ENCODE data around the gene SLX9.

SLX9 gene

GRCh38 chr21:44907966-44908895, 31.6 kb upstream of the SLX9 start:
- no peaks in the 10 kb centered on the region for H3K4me1 ChIP-seq (ENCODE audit: control insufficient read depth in 1 of 2, insufficient read depth in 2 of 2, low read length in 2 of 2)
- no peak overlapping the region for H2BK5ac ChIP-seq (ENCODE audit: low read depth, low read length, poor library complexity)
- no peak overlapping the region for H3K4ac ChIP-seq (ENCODE audit: low read depth, low read length)
- no peaks in the 10 kb centered on the region for H3K27me3 ChIP-seq (ENCODE audit: insufficient read depth, low read length)
- H2BK12ac ChIP-seq (ENCODE audit: low read length) = no peak overlapping the region
- H3K4me3 ChIP-seq (ENCODE audit: low read depth, low read length) = no peak overlapping the region
- no peak overlapping the region for H3K27ac ChIP-seq (ENCODE audit: low read depth, low read length)
- no CpG with 5 or more reads among the region's 25 CpGs for WGBS (ENCODE audit: extremely low coverage, insufficient coverage, insufficient read length)
- no peak overlapping the region for H3K4me2 ChIP-seq (ENCODE audit: low read length)
- H4K12ac ChIP-seq (ENCODE audit: low read depth, low read length) = no peak overlapping the region
- no peak overlapping the region for H3K23ac ChIP-seq (ENCODE audit: low read length)
- peak in 1 of 2 donors; percentile 34 for DNase-seq
- no peak overlapping the region for H4K91ac ChIP-seq (ENCODE audit: low read depth, low read length)
- no peaks in the 10 kb centered on the region for H3K79me1 ChIP-seq (ENCODE audit: low read length)
- no peaks in the 10 kb centered on the region for H3K79me2 ChIP-seq (ENCODE audit: control insufficient read depth, insufficient read depth, low read length, poor library complexity)
- H2BK120ac ChIP-seq (ENCODE audit: insufficient read depth, low read length, poor library complexity) = no peak overlapping the region
- H3K14ac ChIP-seq (ENCODE audit: low read length) = no peak overlapping the region
- H3K9ac ChIP-seq (ENCODE audit: low read length) = no peak overlapping the region
- H3K18ac ChIP-seq (ENCODE audit: low read length) = no peak overlapping the region
- H3K9me3 ChIP-seq (ENCODE audit: insufficient read depth, low read depth, low read length) = peaks cover 4% of the 10 kb centered on the region
- no peak overlapping the region for H2AK5ac ChIP-seq (ENCODE audit: low read length)
- H2AFZ ChIP-seq (ENCODE audit: insufficient read depth, low read length, poor library complexity) = no peak overlapping the region
- no peak overlapping the region for H4K8ac ChIP-seq (ENCODE audit: low read depth, low read length)
- H3K36me3 ChIP-seq (ENCODE audit: control insufficient read depth in 1 of 2, insufficient read depth in 2 of 2, low read length in 2 of 2) = no peaks in the 10 kb centered on the region

GRCh38 chr21:44908908-44909307, 30.9 kb upstream of the SLX9 start:
- Histone ChIP-seq H3K27me3 (ENCODE audit: insufficient read depth, low read length) (no peaks in the 10 kb centered on the region), H3K9ac (ENCODE audit: low read length) (no peak overlapping the region), H4K91ac (ENCODE audit: low read depth, low read length) (no peak overlapping the region), H2BK12ac (ENCODE audit: low read length) (no peak overlapping the region), H3K14ac (ENCODE audit: low read length) (no peak overlapping the region), H3K4me1 (ENCODE audit: control insufficient read depth in 1 of 2, insufficient read depth in 2 of 2, low read length in 2 of 2) (no peaks in the 10 kb centered on the region), H3K79me1 (ENCODE audit: low read length) (no peaks in the 10 kb centered on the region), H4K8ac (ENCODE audit: low read depth, low read length) (no peak overlapping the region), H3K27ac (ENCODE audit: low read depth, low read length) (no peak overlapping the region), H3K4me3 (ENCODE audit: low read depth, low read length) (no peak overlapping the region), H2AK5ac (ENCODE audit: low read length) (no peak overlapping the region), H3K79me2 (ENCODE audit: control insufficient read depth, insufficient read depth, low read length, poor library complexity) (no peaks in the 10 kb centered on the region), H2BK5ac (ENCODE audit: low read depth, low read length, poor library complexity) (no peak overlapping the region), H3K18ac (ENCODE audit: low read length) (no peak overlapping the region), H2BK120ac (ENCODE audit: insufficient read depth, low read length, poor library complexity) (no peak overlapping the region), H2AFZ (ENCODE audit: insufficient read depth, low read length, poor library complexity) (no peak overlapping the region), H4K12ac (ENCODE audit: low read depth, low read length) (no peak overlapping the region), H3K23ac (ENCODE audit: low read length) (no peak overlapping the region), H3K4me2 (ENCODE audit: low read length) (no peak overlapping the region), H3K4ac (ENCODE audit: low read depth, low read length) (no peak overlapping the region), H3K9me3 (ENCODE audit: insufficient read depth, low read depth, low read length) (peaks cover 4% of the 10 kb centered on the region), H3K36me3 (ENCODE audit: control insufficient read depth in 1 of 2, insufficient read depth in 2 of 2, low read length in 2 of 2) (no peaks in the 10 kb centered on the region)
- no peak for DNase-seq
- no CpG with 5 or more reads among the region's 21 CpGs for WGBS (ENCODE audit: extremely low coverage, insufficient coverage, insufficient read length)

GRCh38 chr21:44909719-44910118, 30.1 kb upstream of the SLX9 start:
- Histone ChIP-seq H3K27ac (ENCODE audit: low read depth, low read length) (no peak overlapping the region), H4K12ac (ENCODE audit: low read depth, low read length) (no peak overlapping the region), H3K4me2 (ENCODE audit: low read length) (no peak overlapping the region), H3K18ac (ENCODE audit: low read length) (no peak overlapping the region), H3K4ac (ENCODE audit: low read depth, low read length) (no peak overlapping the region), H2AK5ac (ENCODE audit: low read length) (no peak overlapping the region), H2BK5ac (ENCODE audit: low read depth, low read length, poor library complexity) (no peak overlapping the region), H3K4me1 (ENCODE audit: control insufficient read depth in 1 of 2, insufficient read depth in 2 of 2, low read length in 2 of 2) (no peaks in the 10 kb centered on the region), H3K27me3 (ENCODE audit: insufficient read depth, low read length) (no peaks in the 10 kb centered on the region), H3K9me3 (ENCODE audit: insufficient read depth, low read depth, low read length) (no peaks in the 10 kb centered on the region), H3K36me3 (ENCODE audit: control insufficient read depth in 1 of 2, insufficient read depth in 2 of 2, low read length in 2 of 2) (no peaks in the 10 kb centered on the region), H4K8ac (ENCODE audit: low read depth, low read length) (no peak overlapping the region), H3K23ac (ENCODE audit: low read length) (no peak overlapping the region), H2BK120ac (ENCODE audit: insufficient read depth, low read length, poor library complexity) (no peak overlapping the region), H3K79me1 (ENCODE audit: low read length) (no peaks in the 10 kb centered on the region), H4K91ac (ENCODE audit: low read depth, low read length) (no peak overlapping the region), H2AFZ (ENCODE audit: insufficient read depth, low read length, poor library complexity) (no peak overlapping the region), H3K14ac (ENCODE audit: low read length) (no peak overlapping the region), H3K4me3 (ENCODE audit: low read depth, low read length) (no peak overlapping the region), H3K9ac (ENCODE audit: low read length) (no peak overlapping the region), H3K79me2 (ENCODE audit: control insufficient read depth, insufficient read depth, low read length, poor library complexity) (no peaks in the 10 kb centered on the region), H2BK12ac (ENCODE audit: low read length) (no peak overlapping the region)
- DNase-seq = no peak
- WGBS (ENCODE audit: extremely low coverage, insufficient coverage, insufficient read length) = no CpG with 5 or more reads among the region's 9 CpGs

GRCh38 chr21:44910229-44911067, 29.4 kb upstream of the SLX9 start:
- Histone ChIP-seq H3K18ac (ENCODE audit: low read length) (no peak overlapping the region), H3K79me1 (ENCODE audit: low read length) (no peaks in the 10 kb centered on the region), H2BK120ac (ENCODE audit: insufficient read depth, low read length, poor library complexity) (no peak overlapping the region), H2AFZ (ENCODE audit: insufficient read depth, low read length, poor library complexity) (no peak overlapping the region), H3K4me2 (ENCODE audit: low read length) (no peak overlapping the region), H2BK12ac (ENCODE audit: low read length) (no peak overlapping the region), H3K9me3 (ENCODE audit: insufficient read depth, low read depth, low read length) (no peaks in the 10 kb centered on the region), H3K79me2 (ENCODE audit: control insufficient read depth, insufficient read depth, low read length, poor library complexity) (no peaks in the 10 kb centered on the region), H3K27ac (ENCODE audit: low read depth, low read length) (no peak overlapping the region), H3K23ac (ENCODE audit: low read length) (no peak overlapping the region), H4K91ac (ENCODE audit: low read depth, low read length) (no peak overlapping the region), H4K12ac (ENCODE audit: low read depth, low read length) (no peak overlapping the region), H3K36me3 (ENCODE audit: control insufficient read depth in 1 of 2, insufficient read depth in 2 of 2, low read length in 2 of 2) (no peaks in the 10 kb centered on the region), H3K27me3 (ENCODE audit: insufficient read depth, low read length) (no peaks in the 10 kb centered on the region), H3K4ac (ENCODE audit: low read depth, low read length) (no peak overlapping the region), H3K4me1 (ENCODE audit: control insufficient read depth in 1 of 2, insufficient read depth in 2 of 2, low read length in 2 of 2) (no peaks in the 10 kb centered on the region), H3K14ac (ENCODE audit: low read length) (no peak overlapping the region), H4K8ac (ENCODE audit: low read depth, low read length) (no peak overlapping the region), H3K9ac (ENCODE audit: low read length) (no peak overlapping the region), H2AK5ac (ENCODE audit: low read length) (no peak overlapping the region), H3K4me3 (ENCODE audit: low read depth, low read length) (no peak overlapping the region), H2BK5ac (ENCODE audit: low read depth, low read length, poor library complexity) (no peak overlapping the region)
- WGBS (ENCODE audit: extremely low coverage, insufficient coverage, insufficient read length) = no CpG with 5 or more reads among the region's 27 CpGs
- DNase-seq = no peak

All from trophoblast cell (in vitro differentiated cells and primary cell).